ENCODE measurements around the gene PPP2R3A. TPM values are rescaled to one million over a fixed set of nuclear protein-coding genes. Genes with fewer than 3 reads are reported as not detected.

The PPP2R3A gene
- total and polyA plus RNA-seq, 9 of the 15 experiments (the other 6 are each of a cell fraction or from before 2014, with no cell fraction given), result 0.10 to 0.50 (median 0.24) TPM

DNA sequence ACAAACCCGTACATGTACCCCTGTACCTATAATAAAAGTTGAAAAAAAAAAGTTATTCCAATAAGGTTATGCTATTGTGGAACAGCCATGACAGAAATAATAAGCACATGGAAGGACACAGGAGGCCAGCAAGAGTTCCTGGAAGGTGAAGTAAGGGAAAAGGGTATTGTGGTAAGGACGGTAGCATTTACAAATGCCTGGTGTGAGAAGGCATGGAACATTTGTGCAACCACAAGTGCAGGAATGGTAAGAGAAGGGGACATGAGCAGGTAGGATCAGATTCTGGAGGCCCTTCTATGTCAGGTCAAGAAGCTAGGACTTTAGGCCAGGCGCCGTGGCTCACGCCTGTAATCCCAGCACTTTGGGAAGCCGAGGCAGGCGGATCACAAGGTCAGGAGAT is 82.5 kb downstream of the PPP2R3A start:
- Histone ChIP-seq H3K27ac (ENCODE audit: extremely low read depth, low read depth, low read length) (no peak overlapping the region), H4K20me1 (replicated peaks; ENCODE audit: control insufficient read depth, insufficient read depth, low read length) (no peaks in the 10 kb centered on the region), H3K4me1 (replicated peaks in 1 of 2; ENCODE audit: control insufficient read depth in 2 of 2, insufficient read depth in 2 of 2, low read length in 2 of 2) (no peaks in the 10 kb centered on the region), H3K4me3 (no peak overlapping the region), H3K9me3 (replicated peaks; ENCODE audit: control insufficient read depth, insufficient read depth, low read depth, low read length) (no peaks in the 10 kb centered on the region), H3K36me3 (ENCODE audit: control insufficient read depth, insufficient read depth, low read length) (no peaks in the 10 kb centered on the region), H3K27me3 (ENCODE audit: control insufficient read depth in 2 of 2, insufficient read depth in 2 of 2, low read length in 2 of 2) (no peaks in the 10 kb centered on the region; a peak in 3 of 5 replicates), H3K79me2 (ENCODE audit: control insufficient read depth, insufficient read depth, low read length) (no peaks in the 10 kb centered on the region), H3K9me1 (ENCODE audit: control insufficient read depth, insufficient read depth, low read length) (no peaks in the 10 kb centered on the region), H2AFZ (ENCODE audit: low read depth, low read length) (no peak overlapping the region), H3K4me2 (ENCODE audit: insufficient read depth, low read length) (no peak overlapping the region), H3K9ac (ENCODE audit: insufficient read depth in 1 of 2, low read depth in 2 of 2, low read length in 2 of 2) (no peak overlapping the region)
- CTCF ChIA-PET (ENCODE audit: low intra/inter-chr PET ratio), result no interaction called here
- DNase-seq (ENCODE audit: extremely low read depth in 1 of 4, low spot score in 3 of 4) (no peak), ATAC-seq (no peak), FAIRE-seq (no peak)
- WGBS (ENCODE audit: insufficient coverage, low coverage, missing lambda C conversion rate), result 5% methylated on average over 7 of the region's 7 CpGs
- intact Hi-C loops (cut with micrococcal nuclease) (loop anchor here (10.0 kb wide), 1 partner anchor 1253 kb away; the partner anchor contains the start of gene EPHB1), in situ Hi-C loops (cut with MboI) (no loop called here)
- TF ChIP-seq ZFP36 (IDR thresholded peaks at IDR 0.05; ENCODE audit: low read depth, low read length, partially characterized antibody), result no peak
- TF ChIP-seq, protein P1, sequence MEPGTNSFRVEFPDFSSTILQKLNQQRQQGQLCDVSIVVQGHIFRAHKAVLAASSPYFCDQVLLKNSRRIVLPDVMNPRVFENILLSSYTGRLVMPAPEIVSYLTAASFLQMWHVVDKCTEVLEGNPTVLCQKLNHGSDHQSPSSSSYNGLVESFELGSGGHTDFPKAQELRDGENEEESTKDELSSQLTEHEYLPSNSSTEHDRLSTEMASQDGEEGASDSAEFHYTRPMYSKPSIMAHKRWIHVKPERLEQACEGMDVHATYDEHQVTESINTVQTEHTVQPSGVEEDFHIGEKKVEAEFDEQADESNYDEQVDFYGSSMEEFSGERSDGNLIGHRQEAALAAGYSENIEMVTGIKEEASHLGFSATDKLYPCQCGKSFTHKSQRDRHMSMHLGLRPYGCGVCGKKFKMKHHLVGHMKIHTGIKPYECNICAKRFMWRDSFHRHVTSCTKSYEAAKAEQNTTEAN (CRISPR knock-in tag; IDR thresholded peaks at IDR 0.05), result no peak
- TF ChIP-seq, protein P2, sequence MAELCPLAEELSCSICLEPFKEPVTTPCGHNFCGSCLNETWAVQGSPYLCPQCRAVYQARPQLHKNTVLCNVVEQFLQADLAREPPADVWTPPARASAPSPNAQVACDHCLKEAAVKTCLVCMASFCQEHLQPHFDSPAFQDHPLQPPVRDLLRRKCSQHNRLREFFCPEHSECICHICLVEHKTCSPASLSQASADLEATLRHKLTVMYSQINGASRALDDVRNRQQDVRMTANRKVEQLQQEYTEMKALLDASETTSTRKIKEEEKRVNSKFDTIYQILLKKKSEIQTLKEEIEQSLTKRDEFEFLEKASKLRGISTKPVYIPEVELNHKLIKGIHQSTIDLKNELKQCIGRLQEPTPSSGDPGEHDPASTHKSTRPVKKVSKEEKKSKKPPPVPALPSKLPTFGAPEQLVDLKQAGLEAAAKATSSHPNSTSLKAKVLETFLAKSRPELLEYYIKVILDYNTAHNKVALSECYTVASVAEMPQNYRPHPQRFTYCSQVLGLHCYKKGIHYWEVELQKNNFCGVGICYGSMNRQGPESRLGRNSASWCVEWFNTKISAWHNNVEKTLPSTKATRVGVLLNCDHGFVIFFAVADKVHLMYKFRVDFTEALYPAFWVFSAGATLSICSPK (IDR thresholded peaks at IDR 0.05; ENCODE audit: borderline replicate concordance), result no peak
- no peak for TF ChIP-seq MTA1 (IDR thresholded peaks at IDR 0.05; ENCODE audit: borderline replicate concordance)
- TF ChIP-seq RFX5 (IDR thresholded peaks at IDR 0.05; ENCODE audit: low read depth, low read length), result no peak
- BruUV-seq (replicated peaks), result no TSS peak
- POLR2A ChIA-PET, result interaction anchor here (0.6 kb wide), 1 partner anchor 168 kb away, joined by 3 read pairs; no protein-coding TSS in a partner anchor

Measured in K562 (cell line).